Measurements from ENCODE around the gene CYP3A5.
A peak's percentile ranks its signal among the peaks of the same experiment; 100 is the strongest.
"Not testable (repeated sequence)": the region's sequence is repeated elsewhere in the genome, so short reads cannot be mapped to it uniquely, and the experiment has no call there.

The CYP3A5 gene

DNA sequence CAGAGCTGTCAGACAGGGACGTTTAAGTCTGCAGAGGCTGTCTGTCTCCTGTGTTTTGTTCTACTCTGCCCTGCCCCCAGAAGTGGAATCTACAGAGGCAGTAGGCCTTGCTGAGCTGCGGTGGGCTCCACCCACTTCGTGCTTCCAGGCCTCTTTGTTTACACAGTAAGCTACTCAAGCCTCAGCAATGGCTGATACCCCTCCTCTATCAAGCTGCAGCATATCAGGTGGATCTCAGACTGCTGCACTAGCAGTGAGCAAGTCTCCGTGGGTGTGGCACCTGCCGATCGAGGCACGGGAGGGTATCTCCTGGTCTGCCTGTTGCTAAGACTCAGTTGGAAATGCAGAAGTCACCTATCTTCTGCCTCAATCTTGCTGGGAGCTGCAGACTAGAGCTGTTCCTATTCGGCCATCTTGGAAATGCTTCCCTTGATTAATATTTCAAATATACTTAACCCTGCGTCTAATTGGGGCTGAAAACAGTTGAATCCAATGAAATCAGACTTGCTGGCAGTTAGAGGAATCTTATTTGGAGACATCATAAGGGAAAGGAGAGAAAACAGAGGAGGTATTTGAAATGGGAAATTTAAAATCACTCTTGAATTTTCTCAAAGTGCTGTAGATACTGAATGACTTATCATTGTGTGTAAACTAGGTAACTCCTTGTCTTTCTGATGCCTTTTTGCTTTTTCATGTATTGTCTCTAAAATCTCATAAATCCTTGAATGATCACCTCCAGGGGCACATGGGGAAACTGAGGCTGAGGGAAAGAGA, 13.8 kb upstream of the CYP3A5 start:
- Mint-ChIP-seq H3K9me3 (peaks cover 3% of the 10 kb centered on the region), H3K36me3 (ENCODE audit: low read depth) (no peaks in the 10 kb centered on the region), H3K27ac (no peak overlapping the region), H3K27me3 (no peaks in the 10 kb centered on the region), H3K4me1 (ENCODE audit: low read depth) (peaks cover 12% of the 10 kb centered on the region), H3K4me3 (no peak overlapping the region)
- DNase-seq: no peak

- no peak overlapping the region for H3K4me3 Mint-ChIP-seq
- H3K36me3 Mint-ChIP-seq (ENCODE audit: low read depth): no peaks in the 10 kb centered on the region
- no peak overlapping the region for H3K27ac Mint-ChIP-seq
- DNase-seq: no peak
- no peaks in the 10 kb centered on the region for H3K27me3 Mint-ChIP-seq
- H3K9me3 Mint-ChIP-seq: peaks cover 3% of the 10 kb centered on the region
- peaks cover 12% of the 10 kb centered on the region for H3K4me1 Mint-ChIP-seq (ENCODE audit: low read depth)
These were observed 13.3 kb upstream of the CYP3A5 start for GRCh38 chr7:99693100-99693426.

GRCh38 chr7:99692563-99692962, 12.8 kb upstream of the CYP3A5 start:
- not testable (repeated sequence) for H3K9me3 Mint-ChIP-seq; H3K27ac Mint-ChIP-seq; DNase-seq; H3K36me3 Mint-ChIP-seq (ENCODE audit: low read depth); H3K4me3 Mint-ChIP-seq; H3K27me3 Mint-ChIP-seq
- peaks cover 12% of the 10 kb centered on the region for H3K4me1 Mint-ChIP-seq (ENCODE audit: low read depth)

- peaks cover 12% of the 10 kb centered on the region for H3K4me1 Mint-ChIP-seq (ENCODE audit: low read depth)
- H3K27ac Mint-ChIP-seq; H3K27me3 Mint-ChIP-seq; H3K4me3 Mint-ChIP-seq; DNase-seq; H3K9me3 Mint-ChIP-seq; H3K36me3 Mint-ChIP-seq (ENCODE audit: low read depth): not testable (repeated sequence)
These were observed 11.9 kb upstream of the CYP3A5 start for GRCh38 chr7:99691658-99692057.

DNA sequence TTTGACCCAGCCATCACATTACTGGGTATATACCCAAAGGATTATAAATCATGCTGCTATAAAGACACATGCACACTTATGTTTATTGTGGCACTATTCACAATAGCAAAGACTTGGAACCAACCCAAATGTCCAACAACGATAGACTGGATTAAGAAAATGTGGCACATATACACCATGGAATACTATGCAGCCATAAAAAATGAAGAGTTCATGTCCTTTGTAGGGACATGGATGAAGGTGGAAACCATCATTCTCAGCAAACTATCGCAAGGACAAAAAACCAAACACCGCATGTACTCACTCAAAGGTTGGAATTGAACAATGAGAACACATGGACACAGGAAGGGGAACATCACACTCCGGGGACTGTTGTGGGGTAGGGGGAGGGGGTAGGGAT, 11.1 kb upstream of the CYP3A5 start:
- not testable (repeated sequence) for H3K36me3 Mint-ChIP-seq (ENCODE audit: low read depth); H3K27me3 Mint-ChIP-seq; H3K27ac Mint-ChIP-seq; H3K4me3 Mint-ChIP-seq; H3K9me3 Mint-ChIP-seq; DNase-seq
- peaks cover 12% of the 10 kb centered on the region for H3K4me1 Mint-ChIP-seq (ENCODE audit: low read depth)

DNA sequence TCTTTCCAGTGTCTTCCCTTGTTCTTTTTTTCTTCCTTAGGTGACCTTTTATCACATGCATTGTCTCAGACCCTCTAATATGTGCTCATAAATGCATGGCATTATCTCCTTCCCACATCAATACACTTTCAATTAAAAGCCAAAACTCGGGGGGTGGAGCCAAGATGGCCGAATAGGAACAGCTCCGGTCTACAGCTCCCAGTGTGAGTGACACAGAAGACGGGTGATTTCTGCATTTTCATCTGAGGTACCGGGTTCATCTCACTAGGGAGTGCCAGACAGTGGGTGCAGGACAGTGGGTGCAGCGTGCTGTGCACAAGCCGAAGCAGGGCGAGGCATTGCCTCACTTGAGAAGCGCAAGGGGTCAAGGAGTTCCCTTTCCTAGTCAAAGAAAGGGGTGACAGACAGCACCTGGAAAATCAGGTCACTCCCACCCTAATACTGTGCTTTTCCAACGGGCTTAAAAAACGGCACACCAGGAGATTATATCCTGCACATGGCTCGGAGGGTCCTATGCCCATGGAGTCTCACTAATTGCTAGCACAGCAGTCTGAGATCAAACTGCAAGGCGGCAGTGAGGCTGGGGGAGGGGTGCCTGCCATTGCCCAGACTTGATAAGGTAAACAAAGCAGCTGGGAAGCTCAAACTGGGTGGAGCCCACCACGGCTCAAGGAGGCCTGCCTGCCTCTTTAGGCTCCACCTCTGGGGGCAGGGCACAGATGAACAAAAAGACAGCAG, 6.2 kb upstream of the CYP3A5 start:
- not testable (repeated sequence) for H3K9me3 Mint-ChIP-seq; H3K4me1 Mint-ChIP-seq (ENCODE audit: low read depth); H3K36me3 Mint-ChIP-seq (ENCODE audit: low read depth); H3K27me3 Mint-ChIP-seq; H3K4me3 Mint-ChIP-seq; DNase-seq; H3K27ac Mint-ChIP-seq

- Mint-ChIP-seq H3K4me1 (ENCODE audit: low read depth) (no peaks in the 10 kb centered on the region), H3K27ac (no peak overlapping the region), H3K27me3 (no peaks in the 10 kb centered on the region), H3K4me3 (no peak overlapping the region), H3K9me3 (no peaks in the 10 kb centered on the region), H3K36me3 (ENCODE audit: low read depth) (peaks cover 8% of the 10 kb centered on the region)
- DNase-seq: no peak
These were observed 5.4 kb upstream of the CYP3A5 start for GRCh38 chr7:99685129-99685758.

DNA sequence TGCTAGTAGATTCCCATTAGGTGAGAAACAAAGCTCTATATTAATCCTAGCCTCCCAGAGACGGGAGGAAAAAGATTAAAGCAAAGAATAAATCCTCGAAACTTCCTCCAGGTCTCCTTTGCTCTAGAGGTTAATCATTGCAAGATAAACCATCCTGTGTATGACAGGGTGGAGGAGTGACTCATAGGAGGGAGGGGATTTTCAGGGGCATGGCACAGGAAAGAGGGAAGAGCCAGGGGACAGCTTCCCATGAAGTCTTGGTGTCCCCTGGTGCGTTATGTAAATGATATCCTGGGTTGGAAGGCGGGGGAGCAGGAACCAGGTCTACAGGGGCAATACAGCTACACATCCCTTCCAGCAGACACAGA, 780 bp downstream of the CYP3A5 start:
- Mint-ChIP-seq H3K4me3 (no peak overlapping the region), H3K4me1 (ENCODE audit: low read depth) (peaks cover 21% of the 10 kb centered on the region), H3K36me3 (ENCODE audit: low read depth) (peaks cover 8% of the 10 kb centered on the region), H3K9me3 (no peaks in the 10 kb centered on the region), H3K27ac (no peak overlapping the region), H3K27me3 (no peaks in the 10 kb centered on the region)
- no peak for DNase-seq

GRCh38 chr7:99677648-99678045, 2.1 kb downstream of the CYP3A5 start:
- no peak overlapping the region for H3K27ac Mint-ChIP-seq
- H3K9me3 Mint-ChIP-seq: no peaks in the 10 kb centered on the region
- peaks cover 23% of the 10 kb centered on the region for H3K4me1 Mint-ChIP-seq (ENCODE audit: low read depth)
- no peaks in the 10 kb centered on the region for H3K27me3 Mint-ChIP-seq
- H3K36me3 Mint-ChIP-seq (ENCODE audit: low read depth): peaks cover 7% of the 10 kb centered on the region
- no peak overlapping the region for H3K4me3 Mint-ChIP-seq
- DNase-seq: no peak

GRCh38 chr7:99677013-99677647, 2.7 kb downstream of the CYP3A5 start:
- peaks cover 23% of the 10 kb centered on the region for H3K4me1 Mint-ChIP-seq (ENCODE audit: low read depth)
- peaks cover 1% of the 10 kb centered on the region for H3K36me3 Mint-ChIP-seq (ENCODE audit: low read depth)
- no peak overlapping the region for H3K4me3 Mint-ChIP-seq
- DNase-seq: no peak
- H3K27me3 Mint-ChIP-seq: no peaks in the 10 kb centered on the region
- no peak overlapping the region for H3K27ac Mint-ChIP-seq
- no peaks in the 10 kb centered on the region for H3K9me3 Mint-ChIP-seq

GRCh38 chr7:99674995-99675742, 4.6 kb downstream of the CYP3A5 start:
- DNase-seq: no peak
- Mint-ChIP-seq H3K4me3 (no peak overlapping the region), H3K36me3 (ENCODE audit: low read depth) (no peaks in the 10 kb centered on the region), H3K27ac (peak overlapping the region; percentile 81), H3K9me3 (no peaks in the 10 kb centered on the region), H3K27me3 (no peaks in the 10 kb centered on the region), H3K4me1 (ENCODE audit: low read depth) (peaks cover 24% of the 10 kb centered on the region)

DNA sequence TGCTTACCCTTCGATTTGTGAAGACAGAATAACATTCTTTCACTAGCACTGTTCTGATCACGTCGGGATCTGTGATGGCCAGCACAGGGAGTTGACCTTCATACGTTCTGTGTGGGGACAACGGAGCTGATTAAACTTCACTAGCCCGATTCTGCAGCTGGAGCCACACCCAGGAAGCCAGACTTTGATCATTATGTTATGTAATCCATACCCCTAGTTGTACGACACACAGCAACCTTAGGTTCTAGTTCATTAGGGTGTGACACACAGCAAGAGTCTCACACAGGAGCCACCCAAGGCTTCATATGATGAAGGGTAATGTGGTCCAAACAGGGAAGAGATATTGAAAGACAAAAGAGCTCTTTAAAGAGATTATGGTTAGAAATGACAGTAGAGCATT, 7.2 kb downstream of the CYP3A5 start:
- no peak for DNase-seq
- H3K27ac Mint-ChIP-seq: no peak overlapping the region
- no peaks in the 10 kb centered on the region for H3K9me3 Mint-ChIP-seq
- H3K4me3 Mint-ChIP-seq: no peak overlapping the region
- peaks cover 16% of the 10 kb centered on the region for H3K36me3 Mint-ChIP-seq (ENCODE audit: low read depth)
- peaks cover 24% of the 10 kb centered on the region for H3K4me1 Mint-ChIP-seq (ENCODE audit: low read depth)
- H3K27me3 Mint-ChIP-seq: no peaks in the 10 kb centered on the region

DNA sequence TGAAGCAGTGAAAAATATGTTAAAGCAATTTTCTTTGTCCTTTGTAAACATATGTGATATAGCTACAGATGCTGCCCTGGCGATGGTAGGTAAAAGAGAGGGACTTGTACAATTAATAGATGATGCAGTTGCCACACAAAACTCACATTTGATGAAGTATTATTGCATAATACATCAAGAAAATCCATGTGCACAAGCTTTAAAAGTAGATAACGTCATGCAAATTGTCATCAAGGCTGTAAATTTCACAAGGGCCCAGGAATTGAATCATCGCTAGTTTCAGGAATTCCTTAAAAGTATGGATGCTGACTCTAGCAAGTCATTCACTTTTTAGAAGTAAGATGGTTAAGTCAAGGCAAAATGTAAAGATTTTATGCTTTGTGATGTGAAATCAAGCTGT, 10.0 kb downstream of the CYP3A5 start:
- Mint-ChIP-seq H3K27me3 (no peaks in the 10 kb centered on the region), H3K27ac (no peak overlapping the region), H3K4me1 (ENCODE audit: low read depth) (peaks cover 20% of the 10 kb centered on the region), H3K4me3 (no peak overlapping the region), H3K36me3 (ENCODE audit: low read depth) (peaks cover 28% of the 10 kb centered on the region), H3K9me3 (no peaks in the 10 kb centered on the region)
- DNase-seq: no peak

DNA sequence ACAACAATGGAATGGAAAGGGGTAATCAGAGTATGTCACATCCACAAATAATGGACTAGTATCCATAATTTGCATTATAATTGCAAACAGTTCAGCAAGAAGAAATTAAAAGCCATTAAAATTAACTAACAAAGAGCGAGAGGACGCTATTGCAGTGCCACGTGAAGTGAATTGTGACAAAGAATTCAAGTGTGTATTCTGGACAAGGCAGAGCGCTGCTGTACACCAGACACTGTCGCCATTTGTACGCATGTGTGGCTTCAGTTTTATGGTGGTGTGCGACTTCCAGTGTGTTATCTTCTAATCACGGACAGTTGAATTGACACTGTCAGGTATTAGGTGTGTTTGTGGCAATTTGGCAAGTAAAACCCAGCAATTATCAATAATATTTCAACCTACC, 11.3 kb downstream of the CYP3A5 start:
- no peak for DNase-seq
- H3K4me1 Mint-ChIP-seq (ENCODE audit: low read depth): peaks cover 12% of the 10 kb centered on the region
- peaks cover 38% of the 10 kb centered on the region for H3K36me3 Mint-ChIP-seq (ENCODE audit: low read depth)
- H3K27ac Mint-ChIP-seq: no peak overlapping the region
- H3K4me3 Mint-ChIP-seq: no peak overlapping the region
- no peaks in the 10 kb centered on the region for H3K9me3 Mint-ChIP-seq
- H3K27me3 Mint-ChIP-seq: no peaks in the 10 kb centered on the region

Data from activated T-cell treated with anti-CD3 and anti-CD28 coated beads, Interleukin-2, amount 50 U/mL, for 24 hours (primary cell).